Mucosa of rectum (tissue), 2 donors: ENCODE results near the gene ATPAF1.

Experiments
- H3K27ac ChIP-seq, 2 donors: one replicate each; pipeline ENCODE4 v1.7.0; 2013; ENCODE audit warnings: inconsistent platforms in 2 of 2, low read depth in 2 of 2, low read length in 2 of 2
- H3K27me3 ChIP-seq, 2 donors: one replicate each; pipeline ENCODE4 v1.7.0; 2013; ENCODE audit warnings: low read length in 2 of 2; ENCODE audit not compliant: control insufficient read depth in 2 of 2, insufficient read depth in 2 of 2
- H3K36me3 ChIP-seq, 2 donors: one replicate each; pipeline ENCODE4 v1.7.0; 2013; ENCODE audit warnings: low read length in 2 of 2; ENCODE audit not compliant: control insufficient read depth in 2 of 2, insufficient read depth in 2 of 2
- H3K4me1 ChIP-seq, 2 donors: one replicate each; pipeline ENCODE4 v1.7.0; 2013; ENCODE audit warnings: low read length in 2 of 2, mild to moderate bottlenecking in 1 of 2; ENCODE audit not compliant: control insufficient read depth in 2 of 2, insufficient read depth in 2 of 2
- H3K4me3 ChIP-seq, 2 donors: one replicate each; pipeline ENCODE4 v1.7.0; 2013; ENCODE audit warnings: low read length in 2 of 2
- H3K9ac ChIP-seq, 2 donors: one replicate each; pipeline ENCODE4 v1.7.0; 2013; ENCODE audit warnings: low read length in 2 of 2, low read depth in 1 of 2, mild to moderate bottlenecking in 1 of 2
- H3K9me3 ChIP-seq, 2 donors: one replicate each; pipeline ENCODE4 v1.7.0; 2013; ENCODE audit warnings: low read length in 2 of 2; ENCODE audit not compliant: control insufficient read depth in 2 of 2
- donor health status: healthy.
- donor health status: Normal muscosa, but diverticular disease.

ATPAF1 gene

DNA sequence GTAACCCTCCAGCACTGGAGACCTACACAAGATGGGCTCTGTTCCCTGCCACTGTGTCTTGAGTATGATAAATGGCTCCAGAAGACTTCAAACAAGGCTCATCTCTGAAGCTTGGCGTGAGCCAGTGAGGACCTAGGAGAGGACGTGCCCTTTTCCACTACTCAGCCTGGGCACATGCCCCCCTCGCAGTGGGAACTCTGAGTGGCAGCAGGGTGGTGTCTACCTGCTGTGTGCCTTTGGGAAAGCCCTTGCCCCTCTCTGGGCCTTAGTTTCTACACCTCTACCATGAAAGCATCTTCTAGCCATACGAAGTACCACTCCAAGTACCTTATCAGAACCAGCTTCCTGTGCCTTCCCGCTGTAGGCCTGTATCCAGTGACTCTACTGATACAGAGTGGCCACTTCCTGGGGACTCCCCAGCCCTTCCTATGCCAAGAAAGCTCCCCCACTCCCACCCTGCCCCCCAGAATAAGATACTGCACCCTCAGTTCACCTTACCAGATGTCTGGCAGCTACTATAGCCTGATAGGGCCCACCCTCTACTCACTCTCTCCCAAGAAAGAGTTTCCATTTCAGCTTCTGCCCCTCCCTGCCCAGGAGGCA, 48.4 kb downstream of the ATPAF1 start:
- Histone ChIP-seq H3K9me3 (no peaks in the 10 kb centered on the region), H3K27me3 (no peaks in the 10 kb centered on the region), H3K9ac (no peak overlapping the region), H3K4me1 (peaks cover 10 to 22% of the 10 kb centered on the region in 2 donors), H3K27ac (no peak overlapping the region), H3K4me3 (no peak overlapping the region), H3K36me3 (no peaks in the 10 kb centered on the region)

DNA sequence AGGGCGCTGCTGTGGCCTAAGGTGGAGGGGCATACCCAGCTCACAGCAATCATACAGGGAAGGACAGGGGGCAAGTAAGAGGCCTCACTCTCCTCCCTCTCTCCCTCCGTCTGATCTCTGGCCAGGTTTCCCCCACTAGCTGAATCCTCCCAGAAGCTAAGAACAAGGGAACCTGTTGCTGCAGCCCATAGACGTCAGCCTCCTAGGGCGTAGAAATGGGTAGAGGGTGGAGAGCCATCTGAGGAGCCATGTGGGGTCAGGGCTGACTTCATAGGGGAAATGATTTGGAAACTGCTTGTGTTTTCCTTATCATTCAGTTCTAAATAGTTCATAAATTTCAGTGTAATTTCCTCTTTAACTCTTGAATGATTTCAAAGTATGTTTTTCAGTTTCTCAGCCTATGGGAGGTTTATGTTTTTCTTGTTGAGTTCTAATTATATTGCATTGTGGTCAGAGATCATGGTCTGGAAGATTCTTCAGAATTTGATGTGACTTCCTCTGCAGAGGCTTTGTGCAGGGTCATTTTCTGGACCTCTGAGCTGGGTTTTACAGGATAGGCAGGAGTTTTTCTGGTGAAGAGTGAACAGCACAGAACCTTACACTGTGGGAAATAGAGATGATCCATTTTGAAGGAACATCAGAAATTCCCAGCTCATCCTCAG, 49.3 kb downstream of the ATPAF1 start:
- Histone ChIP-seq H3K9me3 (no peaks in the 10 kb centered on the region), H3K27me3 (no peaks in the 10 kb centered on the region), H3K9ac (no peak overlapping the region), H3K27ac (no peak overlapping the region), H3K36me3 (no peaks in the 10 kb centered on the region), H3K4me3 (no peak overlapping the region), H3K4me1 (peaks cover 18 to 30% of the 10 kb centered on the region in 2 donors)

DNA sequence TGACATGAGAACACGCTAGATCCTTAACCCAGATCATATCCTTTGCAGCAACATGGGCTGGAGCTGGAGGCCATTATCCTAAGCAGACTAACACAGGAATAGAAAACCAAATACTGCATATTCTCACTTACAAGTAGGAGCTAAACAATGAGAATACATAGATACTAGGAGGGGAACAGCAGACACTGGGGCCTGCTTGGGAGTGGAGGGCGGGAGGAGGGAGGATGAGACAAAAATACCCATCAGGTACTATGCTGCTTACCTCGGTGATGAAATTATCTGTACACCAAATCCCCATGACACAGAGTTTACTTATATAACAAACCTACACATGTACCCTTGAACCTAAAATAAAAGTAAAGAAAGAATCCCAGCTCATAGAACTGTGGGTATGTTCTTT, 50.3 kb downstream of the ATPAF1 start:
- Histone ChIP-seq H3K9ac (no peak overlapping the region), H3K4me3 (no peak overlapping the region), H3K27me3 (no peaks in the 10 kb centered on the region), H3K27ac (no peak overlapping the region), H3K36me3 (peaks cover 0 to 2% of the 10 kb centered on the region in 2 donors), H3K9me3 (no peaks in the 10 kb centered on the region), H3K4me1 (peaks cover 19 to 37% of the 10 kb centered on the region in 2 donors)

DNA sequence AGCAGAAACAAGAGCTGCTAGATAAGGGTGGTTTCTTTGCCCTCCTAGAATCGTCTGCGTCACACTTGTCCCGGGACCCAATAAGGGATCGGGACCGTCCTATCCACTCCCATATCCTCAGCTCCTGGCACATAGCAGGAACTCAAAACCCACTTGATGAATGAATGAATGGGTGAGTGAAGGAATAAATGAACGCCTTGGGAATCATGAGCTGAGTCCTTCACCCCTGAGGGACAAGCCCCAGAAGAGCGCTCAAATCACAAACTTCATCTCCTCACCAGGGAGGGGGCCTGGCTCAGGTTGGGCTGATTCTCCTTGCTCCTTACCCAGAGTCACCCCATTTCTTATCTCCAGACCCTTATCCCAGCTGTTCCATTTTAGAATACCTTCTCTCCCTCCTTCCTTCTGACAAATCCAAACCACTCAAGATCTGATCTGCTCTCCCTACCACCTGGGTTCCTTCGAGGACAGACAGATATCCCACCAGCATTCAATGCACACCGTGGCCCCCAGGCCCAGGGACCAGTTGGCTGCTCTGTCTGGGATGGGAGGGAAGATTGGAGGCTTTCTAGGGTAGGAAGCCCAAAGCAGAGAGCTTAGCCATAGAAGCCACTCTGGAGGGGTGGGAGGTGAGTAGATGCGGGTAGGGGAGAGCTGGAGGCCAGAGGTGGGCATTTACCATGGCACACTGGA, 50.9 kb downstream of the ATPAF1 start:
- peak overlapping the region; percentile 91 to 99 for H3K4me3 ChIP-seq
- peak overlapping the region; percentile 92 to 93 for H3K27ac ChIP-seq
- H3K9ac ChIP-seq, result peak overlapping the region; percentile 88 to 90
- no peaks in the 10 kb centered on the region for H3K9me3 ChIP-seq
- peaks cover 0 to 2% of the 10 kb centered on the region in 2 donors for H3K36me3 ChIP-seq
- peaks cover 19 to 31% of the 10 kb centered on the region in 2 donors for H3K4me1 ChIP-seq
- H3K27me3 ChIP-seq, result no peaks in the 10 kb centered on the region

DNA sequence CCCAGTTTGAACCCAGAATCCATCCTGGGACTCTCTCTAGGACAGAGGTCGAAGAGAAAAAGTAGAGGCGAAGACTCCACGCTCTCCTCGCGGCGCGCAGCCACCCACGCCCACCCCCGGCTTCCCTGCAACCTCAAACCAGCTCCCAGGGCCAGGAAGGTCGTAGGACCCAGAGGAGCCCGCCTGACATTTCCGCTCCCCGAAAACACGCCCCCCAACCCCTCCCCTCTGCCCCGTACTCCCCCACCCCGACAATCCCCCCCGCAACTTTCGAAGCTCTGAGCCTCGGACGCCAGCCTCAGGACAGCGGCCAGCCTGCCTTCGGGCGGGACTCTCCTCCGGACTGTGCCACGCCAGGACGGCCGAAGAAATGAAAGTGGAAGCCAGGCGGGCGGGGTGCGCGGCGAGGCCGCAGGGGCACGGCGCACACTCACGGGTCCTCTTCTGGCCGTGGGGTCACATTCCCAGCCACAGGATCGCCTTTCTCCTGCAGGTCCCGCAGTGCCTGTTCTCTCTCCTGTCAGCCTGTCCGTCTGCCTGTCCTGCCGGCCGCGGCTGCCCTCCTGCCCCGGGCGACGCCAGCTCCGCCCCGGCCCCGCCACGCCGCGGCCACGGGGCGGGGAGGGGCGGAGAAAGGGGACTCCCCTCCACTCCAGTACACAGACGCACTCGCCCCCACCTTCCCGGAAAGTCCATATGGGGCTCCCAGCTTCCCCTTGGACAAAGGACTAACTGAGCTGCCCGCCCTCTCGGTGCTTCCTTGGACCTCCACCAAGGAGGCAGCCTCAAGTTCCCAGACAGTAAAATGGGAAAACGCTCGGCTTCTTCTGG, 51.7 kb downstream of the ATPAF1 start, which contains the start of gene MOB3C:
MOB3C (minus strand) TSS at position 535 of the 831 bp plus-strand sequence. CDS start 3,490 bp downstream, outside the sequence.
- H3K9me3 ChIP-seq, result no peaks in the 10 kb centered on the region
- H3K4me1 ChIP-seq, result peaks cover 21 to 31% of the 10 kb centered on the region in 2 donors
- H3K36me3 ChIP-seq, result peaks cover 0 to 2% of the 10 kb centered on the region in 2 donors
- peak within 1 kb of the TSS; percentile 90 for H3K9ac ChIP-seq
- H3K4me3 ChIP-seq, result peak within 1 kb of the TSS; percentile 91 to 99
- peak within 1 kb of the TSS; percentile 92 to 93 for H3K27ac ChIP-seq
- no peaks in the 10 kb centered on the region for H3K27me3 ChIP-seq

DNA sequence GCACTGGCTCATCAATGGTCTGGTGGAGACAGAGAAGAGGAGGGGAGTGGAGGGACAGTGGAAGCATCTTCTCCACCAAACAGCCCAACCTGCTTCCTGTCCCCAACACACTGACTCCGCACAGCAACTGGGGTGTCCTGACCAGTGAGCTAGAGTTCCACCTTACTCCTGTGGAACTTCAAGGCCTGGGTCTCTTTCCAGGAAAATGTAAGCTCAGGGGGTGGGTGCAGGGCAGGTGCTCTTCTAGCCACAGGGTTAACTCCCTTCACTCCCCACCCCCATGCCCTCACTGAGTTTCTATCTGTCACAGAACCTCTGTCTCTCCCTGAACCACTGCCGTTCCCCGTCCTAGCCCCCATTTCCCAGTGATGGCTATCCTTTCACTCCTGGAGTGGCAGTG, 52.4 kb downstream of the ATPAF1 start:
- Histone ChIP-seq H3K4me3 (peak overlapping the region; percentile 91 to 99), H3K9ac (peak overlapping the region; percentile 90), H3K9me3 (no peaks in the 10 kb centered on the region), H3K27me3 (no peaks in the 10 kb centered on the region), H3K27ac (peak overlapping the region; percentile 92 to 93), H3K36me3 (peaks cover 0 to 2% of the 10 kb centered on the region in 2 donors), H3K4me1 (peaks cover 22 to 31% of the 10 kb centered on the region in 2 donors)

DNA sequence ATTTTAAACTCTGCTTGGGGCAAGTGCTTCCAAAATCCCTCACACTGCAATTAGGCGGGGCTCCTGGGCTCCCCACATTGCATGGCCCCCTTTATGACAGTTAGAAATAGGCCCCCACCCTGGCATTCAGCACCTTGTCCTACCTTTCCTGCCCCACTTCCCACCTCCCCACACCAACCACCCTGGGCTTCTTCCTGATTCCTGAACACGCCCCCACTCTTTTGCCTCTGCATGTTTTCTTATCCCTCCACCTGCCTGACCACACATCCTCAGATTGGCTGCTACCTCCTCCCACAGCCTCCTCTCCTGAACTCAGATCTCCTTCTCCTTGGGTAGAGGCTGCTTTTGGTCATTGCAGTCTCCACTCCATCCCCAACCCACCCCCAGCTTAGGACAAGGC, 53.1 kb downstream of the ATPAF1 start:
- Histone ChIP-seq H3K4me3 (peak overlapping the region; percentile 91 to 99), H3K9ac (peak overlapping the region; percentile 24 to 90), H3K4me1 (peaks cover 22 to 31% of the 10 kb centered on the region in 2 donors), H3K36me3 (peaks cover 2 to 4% of the 10 kb centered on the region in 2 donors), H3K27me3 (no peaks in the 10 kb centered on the region), H3K9me3 (no peaks in the 10 kb centered on the region), H3K27ac (peak overlapping the region in 1 of 2 donors; percentile 93)

DNA sequence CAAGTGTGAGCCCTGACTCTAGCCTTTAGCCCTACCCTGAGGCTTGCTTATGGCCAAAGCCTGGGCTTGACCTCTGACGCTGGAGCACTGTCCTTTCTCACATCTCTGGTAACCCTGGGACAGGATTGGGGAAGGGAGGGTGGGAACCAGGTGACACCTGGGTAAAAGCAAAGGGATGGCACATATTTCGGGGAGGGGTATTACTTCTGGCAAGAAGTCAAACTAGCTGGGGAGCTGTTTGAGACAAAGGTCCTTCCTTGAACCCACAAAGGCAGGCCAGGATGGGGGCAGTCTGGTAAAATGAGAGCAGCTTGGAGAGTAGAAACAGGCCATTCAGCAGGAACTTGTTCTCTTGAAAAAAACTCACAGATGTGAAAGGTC, 53.6 kb downstream of the ATPAF1 start:
- H3K4me1 ChIP-seq, result peaks cover 22 to 31% of the 10 kb centered on the region in 2 donors
- peak overlapping the region; percentile 1 to 6 for H3K27ac ChIP-seq
- H3K9ac ChIP-seq, result no peak overlapping the region
- H3K9me3 ChIP-seq, result no peaks in the 10 kb centered on the region
- no peak overlapping the region for H3K4me3 ChIP-seq
- H3K36me3 ChIP-seq, result peaks cover 6 to 9% of the 10 kb centered on the region in 2 donors
- H3K27me3 ChIP-seq, result no peaks in the 10 kb centered on the region

DNA sequence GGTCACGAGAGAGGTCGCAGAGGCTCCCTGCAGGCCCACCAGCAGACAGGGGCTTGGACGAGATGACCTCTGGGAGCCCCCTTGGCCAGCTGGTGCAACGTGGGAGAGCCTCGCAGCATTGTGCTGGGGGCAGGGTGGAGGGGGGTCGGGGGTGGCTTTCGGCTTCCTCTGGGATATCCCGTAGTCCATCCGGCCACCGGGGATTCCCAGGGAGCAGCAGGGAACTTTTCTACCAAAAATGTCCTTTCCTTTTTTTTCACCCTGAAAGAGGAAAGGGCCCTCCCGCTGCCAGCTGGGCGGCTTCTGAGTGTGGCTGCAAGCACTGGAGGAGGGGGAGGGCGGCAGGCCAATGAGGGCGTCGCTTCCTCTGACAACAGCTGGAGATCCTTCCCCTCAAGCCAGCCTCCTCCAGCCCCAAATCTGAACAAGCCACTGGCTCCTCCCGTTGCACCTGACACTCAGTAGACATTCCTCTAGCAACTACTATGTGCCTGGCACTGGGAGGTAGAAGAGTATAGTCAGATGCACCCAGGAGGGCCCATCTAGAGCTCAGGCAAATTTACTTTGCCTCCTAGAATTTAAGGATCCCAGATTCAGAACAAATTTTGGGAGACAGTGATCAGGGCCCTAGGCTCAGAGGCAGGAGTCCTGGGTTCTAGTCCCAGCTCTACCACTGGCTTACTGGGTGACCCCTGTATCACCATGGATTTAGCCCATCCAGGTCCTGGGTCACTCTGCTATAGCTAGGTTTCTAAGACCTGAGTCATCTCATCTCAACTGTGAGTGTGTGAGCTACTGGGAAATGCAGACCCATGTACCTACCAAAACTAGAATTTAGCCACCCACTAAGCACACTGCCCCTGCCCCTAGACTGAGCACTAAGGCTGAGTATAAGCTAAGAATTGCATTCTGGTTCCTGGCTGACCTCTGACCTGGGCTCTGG, 54.2 kb downstream of the ATPAF1 start:
- H3K36me3 ChIP-seq, result peaks cover 13 to 15% of the 10 kb centered on the region in 2 donors
- peaks cover 22 to 31% of the 10 kb centered on the region in 2 donors for H3K4me1 ChIP-seq
- no peaks in the 10 kb centered on the region for H3K9me3 ChIP-seq
- peak overlapping the region in 1 of 2 donors; percentile 22 for H3K4me3 ChIP-seq
- H3K27ac ChIP-seq, result peak overlapping the region; percentile 6 to 38
- no peaks in the 10 kb centered on the region for H3K27me3 ChIP-seq
- H3K9ac ChIP-seq, result peak overlapping the region in 1 of 2 donors; percentile 24
